KOPT-K1 (cell line): ENCODE results near the gene TCF4.

Experiments
- H3K27ac ChIP-seq: fragments of 200-600 bp; sonication (generic); 2 replicates; pipeline ENCODE4 v1.5.1; 2016; ENCODE audit warnings: antibody characterized with exemption, mild to moderate bottlenecking, low read depth, low read length; ENCODE audit not compliant: poor library complexity, severe bottlenecking
- H3K36me3 ChIP-seq: fragments of 200-600 bp; sonication (generic); 2 replicates; pipeline ENCODE4 v1.5.1; 2017; ENCODE audit warnings: antibody characterized with exemption, mild to moderate bottlenecking, low read length, moderate library complexity; ENCODE audit not compliant: insufficient read depth
- H3K9me3 ChIP-seq: fragments of 200-600 bp; sonication (generic); 2 replicates; pipeline ENCODE4 v1.5.1; 2017; ENCODE audit warnings: antibody characterized with exemption, low read length, mild to moderate bottlenecking; ENCODE audit not compliant: insufficient read depth, poor library complexity, severe bottlenecking

TCF4 gene

DNA sequence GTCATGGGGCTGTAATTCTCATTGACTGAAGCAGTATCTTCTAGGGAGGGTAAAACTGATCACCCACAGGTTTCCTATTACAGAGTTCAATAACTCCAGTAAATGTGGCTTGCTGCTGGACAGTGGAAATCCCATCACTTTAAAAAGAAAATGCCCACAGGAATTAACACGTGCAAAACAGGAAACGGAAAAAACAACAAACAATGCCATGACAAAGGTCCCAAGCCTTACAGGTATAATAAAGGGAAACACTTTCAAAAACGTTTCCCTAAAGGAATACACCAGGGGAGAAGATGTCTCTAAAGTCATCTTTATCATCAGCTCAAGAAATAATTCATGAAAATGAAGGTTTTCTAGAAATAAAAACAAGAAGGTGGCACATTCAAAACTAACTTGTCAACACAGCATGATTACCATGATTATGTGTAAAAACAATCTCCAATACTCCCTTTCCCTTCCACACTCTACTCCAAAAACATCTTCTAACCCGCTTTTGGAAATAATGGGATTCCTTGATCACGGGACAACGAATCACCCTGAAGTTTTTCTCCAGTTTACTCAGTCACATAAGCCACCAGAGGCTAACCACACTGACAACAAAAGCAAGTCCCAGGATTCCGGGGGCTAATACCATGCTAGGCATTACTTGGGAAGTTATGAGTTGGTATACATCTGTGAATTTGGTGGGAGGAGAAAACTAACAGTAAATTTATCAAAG is 167.9 kb downstream of the TCF4 start:
- Histone ChIP-seq H3K36me3 (no peaks in the 10 kb centered on the region), H3K27ac (no peak overlapping the region), H3K9me3 (no peaks in the 10 kb centered on the region)

DNA sequence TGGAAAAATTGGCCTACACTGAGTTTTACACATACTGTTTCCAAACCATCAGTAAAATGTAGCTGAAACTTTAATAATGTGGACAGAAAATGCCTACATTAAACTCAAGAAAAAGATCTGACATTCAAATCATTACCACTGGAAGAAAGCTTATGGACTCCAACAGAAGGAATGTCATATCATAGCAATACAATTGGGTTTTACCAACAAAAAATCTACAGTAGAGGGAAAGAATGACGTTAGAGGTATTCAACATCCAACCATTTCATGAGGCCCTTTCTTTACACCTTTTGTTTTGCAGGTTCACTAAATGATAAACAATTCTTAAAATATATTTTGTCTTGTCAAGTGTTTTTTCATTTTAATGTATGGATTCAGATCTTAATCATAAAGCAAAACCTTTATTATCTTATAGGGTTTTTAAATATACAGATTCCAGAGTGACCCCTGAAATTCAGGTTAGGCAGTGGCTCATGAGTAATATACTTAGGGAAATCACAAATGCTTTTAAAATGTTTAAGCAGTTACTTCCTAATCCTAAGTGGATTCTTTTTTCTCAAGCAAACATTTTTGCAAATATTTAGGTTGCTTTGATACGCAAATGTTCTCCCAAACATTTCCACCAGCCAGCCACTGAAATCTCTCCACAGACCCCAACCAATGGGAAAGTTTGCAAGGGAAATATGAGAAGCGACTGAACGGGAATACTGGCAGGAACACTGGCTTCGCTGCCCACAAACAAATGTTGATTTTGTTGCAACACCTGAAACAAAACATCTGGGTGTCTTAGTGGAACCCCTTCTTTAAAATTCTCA is 168.7 kb downstream of the TCF4 start:
- Histone ChIP-seq H3K27ac (no peak overlapping the region), H3K36me3 (no peaks in the 10 kb centered on the region), H3K9me3 (no peaks in the 10 kb centered on the region)

DNA sequence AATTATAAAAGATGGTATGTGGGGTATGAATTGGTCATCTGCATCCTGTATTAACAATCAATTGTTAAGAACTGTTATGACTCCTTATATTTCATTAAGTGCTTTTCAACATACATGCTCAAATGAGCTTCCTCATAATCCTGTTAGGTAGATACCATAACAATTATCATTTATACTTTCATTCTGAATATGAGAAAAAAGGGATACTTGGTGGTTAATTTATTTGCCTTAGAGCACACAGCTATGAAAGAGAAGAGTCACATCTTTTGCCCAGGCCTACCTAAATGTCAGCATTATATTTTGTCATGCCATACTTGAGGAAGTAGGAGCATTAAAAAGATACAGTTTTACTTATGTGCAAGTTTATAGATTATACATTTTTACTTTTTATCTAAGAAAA is 169.6 kb downstream of the TCF4 start:
- H3K27ac ChIP-seq, result no peak overlapping the region
- no peaks in the 10 kb centered on the region for H3K9me3 ChIP-seq
- no peaks in the 10 kb centered on the region for H3K36me3 ChIP-seq

DNA sequence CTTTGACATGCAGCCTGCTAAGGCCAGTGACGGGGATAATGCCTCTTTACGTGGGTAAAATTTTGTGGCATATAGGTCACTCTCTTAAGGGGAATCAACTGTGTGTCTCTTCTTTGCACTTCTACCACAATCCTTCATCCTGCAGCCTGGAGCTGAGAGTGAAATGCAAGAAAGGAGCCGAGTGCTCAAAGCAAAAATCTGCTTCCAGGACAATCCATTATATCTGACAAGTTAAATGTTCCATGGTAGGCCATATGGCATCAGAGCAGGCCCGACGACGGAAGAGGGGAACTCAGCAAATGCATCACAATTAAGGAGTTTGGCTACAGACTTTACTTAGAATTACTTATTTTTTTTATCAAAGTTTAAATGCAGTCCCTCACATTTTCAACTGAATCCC is 171.2 kb downstream of the TCF4 start:
- no peak overlapping the region for H3K27ac ChIP-seq
- no peaks in the 10 kb centered on the region for H3K9me3 ChIP-seq
- no peaks in the 10 kb centered on the region for H3K36me3 ChIP-seq

DNA sequence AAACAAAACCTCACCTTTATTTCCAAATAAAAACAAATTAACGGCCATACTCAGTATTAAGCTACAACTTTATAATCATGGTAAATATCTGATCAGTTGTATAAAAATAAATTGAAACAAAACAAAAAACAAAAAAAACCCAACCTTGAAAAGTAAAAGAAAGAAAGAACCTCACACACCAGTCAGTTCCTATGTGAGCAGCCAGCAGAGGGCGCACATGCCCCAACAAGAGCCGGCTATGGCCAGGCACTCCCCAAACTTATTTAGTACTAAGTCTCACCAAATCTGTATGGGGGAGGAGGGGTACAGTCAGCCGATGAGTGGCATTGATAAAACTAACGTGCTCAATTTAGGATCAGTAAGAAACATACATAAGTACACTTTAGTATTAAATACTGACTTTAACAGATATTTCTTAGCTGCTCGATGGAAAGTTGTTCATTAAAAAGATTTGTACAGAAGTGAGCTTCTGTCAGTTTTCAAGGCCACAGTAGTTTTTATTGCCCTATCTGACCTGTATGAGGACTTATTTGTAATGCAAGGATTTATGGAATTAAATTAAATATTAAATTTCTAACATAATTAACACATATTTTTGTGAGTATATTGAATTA is 172.6 kb downstream of the TCF4 start:
- Histone ChIP-seq H3K9me3 (no peaks in the 10 kb centered on the region), H3K36me3 (no peaks in the 10 kb centered on the region), H3K27ac (no peak overlapping the region)

DNA sequence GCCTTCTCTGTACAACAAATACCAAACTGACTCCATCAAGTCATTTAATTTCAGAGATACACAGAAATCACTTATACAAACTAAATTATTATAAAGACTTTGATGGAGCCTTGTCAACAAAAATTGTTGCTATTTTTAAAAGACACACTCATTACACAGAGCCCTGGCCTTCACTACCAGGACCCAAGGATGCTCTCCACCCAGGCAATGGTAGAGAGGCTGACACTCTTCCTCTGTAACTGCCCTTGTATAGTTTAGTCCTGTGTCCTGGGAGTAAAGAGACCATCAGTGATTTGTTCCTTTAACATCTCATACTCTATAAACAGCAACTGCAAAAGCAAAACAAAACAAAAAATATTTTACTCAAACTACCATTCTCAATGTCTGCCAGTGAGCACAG is 173.5 kb downstream of the TCF4 start:
- no peaks in the 10 kb centered on the region for H3K9me3 ChIP-seq
- no peak overlapping the region for H3K27ac ChIP-seq
- no peaks in the 10 kb centered on the region for H3K36me3 ChIP-seq

DNA sequence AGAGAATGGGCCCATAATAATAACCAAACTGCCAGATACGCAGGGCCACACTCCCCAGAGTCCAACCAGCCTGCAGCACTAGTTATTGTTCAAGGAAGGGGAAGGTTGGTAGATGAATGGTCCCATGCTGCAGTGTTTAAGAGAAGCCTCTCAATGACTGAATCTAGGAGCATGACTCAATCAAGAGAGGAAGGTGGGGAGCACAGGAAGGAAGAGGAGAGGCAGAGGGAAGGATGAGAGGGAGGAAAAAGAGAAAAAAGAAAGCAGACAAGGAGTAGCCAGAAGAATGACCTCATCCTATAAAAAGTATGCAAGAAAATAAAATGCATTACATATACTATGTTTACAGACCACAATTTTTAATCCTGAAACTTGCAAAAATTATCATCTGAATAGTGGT is 174.5 kb downstream of the TCF4 start:
- Histone ChIP-seq H3K36me3 (no peaks in the 10 kb centered on the region), H3K9me3 (no peaks in the 10 kb centered on the region), H3K27ac (no peak overlapping the region)

DNA sequence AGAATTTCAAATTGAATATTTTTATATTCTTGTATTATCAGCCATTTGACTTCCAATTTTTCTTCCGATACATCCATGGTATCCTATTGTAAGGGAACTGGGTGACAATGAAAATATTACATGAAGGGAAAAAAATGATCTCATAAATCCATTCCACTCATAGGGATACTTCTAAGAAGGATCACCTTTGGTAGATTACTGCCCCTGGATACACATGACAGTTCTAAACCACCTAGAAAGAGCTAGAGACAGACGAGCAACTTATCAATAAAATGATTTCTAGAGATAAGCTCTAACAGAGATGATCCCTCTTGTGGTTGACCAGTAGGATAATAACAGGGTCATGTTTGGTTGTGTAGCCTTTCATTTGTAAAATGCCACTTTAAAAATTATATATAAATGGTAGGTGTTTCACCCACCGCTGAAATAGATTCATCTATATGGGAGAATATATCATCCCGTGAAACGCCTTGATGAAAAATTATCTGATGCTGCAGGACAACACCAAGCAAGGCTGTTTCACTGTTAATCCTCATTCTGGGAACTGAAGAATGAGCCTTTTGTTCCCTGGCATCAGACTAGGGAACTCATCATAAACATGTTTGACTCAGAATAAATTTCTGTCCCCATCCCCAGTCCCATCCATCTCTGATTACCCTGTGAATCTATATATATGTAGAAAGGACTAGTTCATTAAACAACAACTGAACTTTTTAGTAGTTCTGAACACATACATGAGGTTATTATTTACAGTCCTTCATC is 180.0 kb downstream of the TCF4 start:
- H3K36me3 ChIP-seq, result no peaks in the 10 kb centered on the region
- H3K9me3 ChIP-seq, result no peaks in the 10 kb centered on the region
- no peak overlapping the region for H3K27ac ChIP-seq

DNA sequence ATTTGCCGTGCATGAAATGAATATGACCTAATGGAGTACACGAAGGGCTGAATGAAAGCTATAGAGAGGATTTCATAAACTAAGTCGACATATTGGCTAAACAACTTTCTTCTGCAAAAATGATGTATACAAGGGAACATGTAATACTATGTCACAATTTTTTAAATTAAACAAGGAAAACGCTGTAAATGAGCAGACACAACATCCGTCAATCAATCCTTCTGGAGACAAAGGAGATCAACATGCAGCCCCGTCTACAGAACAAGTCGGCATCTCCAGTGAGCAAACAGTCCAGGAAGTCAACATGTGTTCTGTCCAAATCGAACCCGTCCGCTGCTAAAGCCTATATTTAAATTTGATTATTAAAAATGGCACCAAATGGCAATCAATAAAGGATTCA is 180.8 kb downstream of the TCF4 start:
- no peaks in the 10 kb centered on the region for H3K9me3 ChIP-seq
- H3K27ac ChIP-seq, result no peak overlapping the region
- no peaks in the 10 kb centered on the region for H3K36me3 ChIP-seq

DNA sequence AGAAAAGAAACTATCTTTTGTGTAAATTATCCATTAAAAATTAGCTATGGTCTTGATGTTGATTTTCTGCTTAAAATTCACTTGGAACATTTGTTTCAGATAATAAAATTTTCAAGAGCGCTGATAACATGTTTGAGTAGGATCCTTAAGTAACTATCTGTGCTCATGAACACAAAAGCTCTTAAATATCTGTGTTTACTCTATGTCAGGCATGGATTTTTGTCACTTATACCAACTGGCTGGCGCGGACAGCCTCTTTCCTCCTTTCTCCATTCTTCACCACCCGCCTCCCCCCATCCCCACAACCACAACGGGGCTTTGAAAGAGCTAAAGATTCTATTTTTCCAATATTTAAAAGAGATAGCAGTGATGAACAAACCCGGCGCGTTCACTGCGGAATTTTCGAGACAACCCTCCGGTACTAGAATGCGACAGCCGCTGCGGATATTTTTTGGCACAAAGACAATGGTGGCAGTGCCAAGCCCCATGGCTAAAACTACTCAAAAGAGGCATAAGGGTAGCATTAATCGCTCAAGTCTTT is 181.5 kb downstream of the TCF4 start:
- Histone ChIP-seq H3K27ac (no peak overlapping the region), H3K9me3 (no peaks in the 10 kb centered on the region), H3K36me3 (no peaks in the 10 kb centered on the region)

DNA sequence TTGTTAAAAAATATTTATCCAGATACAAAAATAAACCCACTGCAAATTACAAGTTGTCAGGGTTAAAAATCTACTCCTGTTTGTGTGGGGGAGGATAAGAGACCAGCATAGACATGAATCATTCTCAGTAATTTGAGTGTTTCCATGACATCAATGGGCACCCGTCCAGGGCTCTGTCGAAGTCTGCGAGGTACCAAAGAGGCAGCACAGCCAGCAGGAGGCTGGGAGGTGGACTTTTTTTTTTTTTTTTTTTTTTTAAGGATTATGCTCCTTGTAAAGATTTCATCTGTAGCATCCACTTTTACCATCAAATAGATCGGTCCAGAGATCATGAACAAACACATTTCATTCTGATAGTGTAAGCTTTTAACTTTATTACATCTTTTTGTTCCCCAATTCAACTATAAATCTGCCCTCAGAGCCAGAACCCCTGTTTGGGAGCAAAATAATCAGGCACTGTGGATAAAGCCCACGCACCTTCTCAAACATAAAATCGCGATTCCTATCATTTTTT is 182.0 kb downstream of the TCF4 start:
- Histone ChIP-seq H3K9me3 (no peaks in the 10 kb centered on the region), H3K27ac (no peak overlapping the region), H3K36me3 (no peaks in the 10 kb centered on the region)

DNA sequence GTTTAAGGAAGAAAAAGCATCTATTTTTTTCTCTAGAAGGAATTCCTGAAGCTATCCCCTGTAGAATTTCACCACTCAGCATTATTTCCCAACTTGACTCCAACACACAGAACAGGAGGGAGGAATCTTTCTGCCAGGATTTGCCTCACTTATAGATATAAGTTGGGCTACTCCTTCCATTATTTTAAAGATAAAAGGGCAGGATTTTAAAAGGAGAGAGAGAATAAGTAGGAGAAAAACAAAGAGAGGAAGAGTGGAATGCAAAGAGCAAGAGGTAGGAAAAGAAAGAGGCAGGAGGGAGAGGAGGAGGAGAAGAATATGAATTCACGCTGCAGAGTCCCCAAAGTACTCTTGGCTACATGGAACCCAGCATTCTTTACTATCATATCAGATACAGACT is 182.5 kb downstream of the TCF4 start:
- Histone ChIP-seq H3K9me3 (no peaks in the 10 kb centered on the region), H3K36me3 (no peaks in the 10 kb centered on the region), H3K27ac (no peak overlapping the region)

DNA sequence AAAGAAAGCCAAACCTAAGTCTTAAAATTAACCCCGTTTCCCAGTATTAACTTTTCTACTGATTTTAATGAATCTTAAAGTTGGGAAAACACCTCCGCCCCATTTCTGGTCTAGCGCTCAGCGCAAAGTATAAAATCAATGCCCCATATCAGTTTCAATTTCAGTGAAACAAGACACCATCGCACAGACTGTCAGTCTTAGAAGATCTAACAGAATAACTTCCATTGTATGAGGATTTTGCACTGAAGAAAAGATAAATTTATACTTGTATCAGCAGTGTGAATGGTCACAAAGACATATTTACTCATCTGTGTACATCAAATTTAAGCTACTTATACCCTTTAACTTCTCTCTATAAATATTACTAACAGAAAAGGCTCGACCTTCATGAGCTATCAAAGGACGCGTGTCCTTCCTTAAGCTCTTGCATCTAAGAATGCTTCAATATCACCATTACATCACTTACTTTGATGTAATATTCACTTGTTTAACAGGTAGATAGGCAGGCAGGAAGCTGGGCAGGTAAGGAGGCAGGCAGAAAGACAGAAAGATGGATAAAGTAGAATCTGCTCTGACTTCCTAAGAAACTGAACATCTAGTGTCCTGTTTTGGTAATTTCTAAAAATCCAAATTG is 183.0 kb downstream of the TCF4 start:
- Histone ChIP-seq H3K27ac (no peak overlapping the region), H3K36me3 (no peaks in the 10 kb centered on the region), H3K9me3 (no peaks in the 10 kb centered on the region)

DNA sequence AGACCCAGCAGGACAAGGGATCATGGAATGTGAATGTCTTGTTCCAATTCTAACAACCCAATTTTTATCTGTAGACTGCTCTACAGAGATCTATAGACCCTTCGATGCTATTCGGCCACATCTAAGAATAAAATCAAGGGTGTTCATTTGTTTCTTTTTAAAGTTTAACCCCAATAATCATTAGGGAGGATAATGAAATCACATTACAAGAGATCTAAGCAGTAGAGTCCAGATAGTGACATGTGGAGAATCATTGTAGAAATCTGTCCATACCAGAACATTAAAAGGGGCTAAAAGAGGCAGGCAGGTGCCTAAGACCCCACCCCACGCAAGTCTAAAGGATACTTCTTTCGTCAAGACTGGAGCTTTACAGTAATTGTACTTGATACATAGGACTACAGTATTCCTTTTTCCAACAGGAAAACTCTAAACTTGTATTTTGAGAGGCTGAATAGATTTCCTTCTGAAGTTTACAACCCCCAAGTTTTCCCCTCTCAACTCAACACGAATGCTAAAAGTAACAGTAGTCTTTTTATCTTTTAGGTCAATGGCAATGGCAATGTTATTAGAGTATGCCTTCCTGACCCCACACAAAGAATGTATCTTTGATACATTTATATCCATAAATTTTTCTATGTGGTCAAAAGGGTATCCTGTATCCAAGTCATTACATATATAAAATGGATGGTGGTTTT is 183.7 kb downstream of the TCF4 start:
- Histone ChIP-seq H3K27ac (no peak overlapping the region), H3K36me3 (no peaks in the 10 kb centered on the region), H3K9me3 (no peaks in the 10 kb centered on the region)
